ENCODE data around the gene HOXD13.

HOXD13 gene
- total RNA-seq, result 0 to 0.27 reads per million in 2 donors

- no peak for DNase-seq
These were observed at the start of gene HOXD13 for GRCh38 chr2:176092270-176093144. Gene HOXD13 (plus strand): TSS chr2:176092721. CDS start chr2:176092891, 170 bp downstream.

GRCh38 chr2:176056406-176056805, 36.1 kb upstream of the HOXD13 start:
- no peak for DNase-seq

DNA sequence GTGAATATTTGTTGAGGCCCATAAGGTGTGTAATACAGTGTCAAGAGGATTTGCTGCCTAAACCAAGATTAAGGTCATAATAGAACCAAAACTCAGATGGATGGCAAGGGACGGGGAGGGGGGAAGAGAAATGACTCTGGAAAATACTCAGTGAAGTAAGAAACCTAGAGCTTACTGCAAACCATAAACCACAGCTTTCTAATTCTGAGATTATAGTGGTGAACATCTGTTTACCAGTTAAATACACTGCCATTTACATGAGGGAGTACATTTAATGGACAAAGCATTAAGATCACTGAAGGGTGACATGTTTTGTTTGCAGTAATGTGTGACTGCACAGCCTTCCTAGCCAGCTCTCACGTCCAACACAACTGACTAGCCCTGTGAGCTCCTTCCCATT, 28.6 kb upstream of the HOXD13 start:
- DNase-seq, result peak in 1 of 5 experiments; percentile 78

DNA sequence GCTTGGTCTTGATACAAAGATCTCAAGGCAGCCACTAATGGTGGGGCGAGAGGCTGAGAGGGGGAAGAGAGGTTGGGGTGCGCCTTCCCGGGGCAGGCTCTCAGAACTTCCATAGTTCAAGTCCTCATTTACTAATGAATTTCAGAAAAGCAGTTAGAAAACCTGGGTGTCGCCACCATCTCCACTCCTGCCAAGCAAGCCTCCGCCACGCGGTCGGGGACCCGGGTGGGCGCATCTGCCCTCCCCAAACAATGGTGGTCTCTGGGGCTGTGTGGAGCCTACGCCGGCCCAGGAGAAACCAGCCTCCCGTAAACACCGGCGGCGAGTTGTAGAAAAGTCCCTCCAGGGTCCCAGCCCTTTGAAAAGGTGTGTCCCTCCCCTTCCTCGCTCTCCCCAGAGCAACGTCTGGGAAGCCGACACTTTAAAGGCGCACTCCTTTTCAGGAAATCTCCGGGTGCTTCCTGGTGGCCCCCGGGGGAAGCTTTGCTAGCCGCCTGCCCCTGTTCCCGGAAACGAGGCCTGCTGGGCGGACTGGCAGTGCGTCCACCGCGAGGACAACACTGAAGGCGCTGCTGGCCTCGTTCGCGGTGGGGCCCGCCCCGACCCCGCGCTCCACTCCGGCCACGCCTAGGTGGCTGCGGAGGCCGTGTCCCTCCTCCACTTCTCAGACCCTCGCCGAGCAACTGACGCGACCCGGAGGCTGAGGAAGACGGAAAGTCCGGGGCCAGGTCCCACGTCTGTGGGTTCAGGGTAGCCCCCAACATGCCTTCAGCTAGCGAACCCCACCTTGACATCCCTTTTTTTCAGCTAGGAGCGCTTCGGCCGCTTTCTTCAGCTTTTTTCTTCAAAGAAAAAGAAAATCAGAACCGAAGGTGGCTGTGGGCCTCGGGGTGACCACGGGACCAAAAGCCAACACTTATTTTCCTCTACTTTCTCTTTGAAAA, 25.6 kb upstream of the HOXD13 start:
- no peak for DNase-seq

GRCh38 chr2:176067589-176068418, 24.7 kb upstream of the HOXD13 start:
- no peak for DNase-seq

DNA sequence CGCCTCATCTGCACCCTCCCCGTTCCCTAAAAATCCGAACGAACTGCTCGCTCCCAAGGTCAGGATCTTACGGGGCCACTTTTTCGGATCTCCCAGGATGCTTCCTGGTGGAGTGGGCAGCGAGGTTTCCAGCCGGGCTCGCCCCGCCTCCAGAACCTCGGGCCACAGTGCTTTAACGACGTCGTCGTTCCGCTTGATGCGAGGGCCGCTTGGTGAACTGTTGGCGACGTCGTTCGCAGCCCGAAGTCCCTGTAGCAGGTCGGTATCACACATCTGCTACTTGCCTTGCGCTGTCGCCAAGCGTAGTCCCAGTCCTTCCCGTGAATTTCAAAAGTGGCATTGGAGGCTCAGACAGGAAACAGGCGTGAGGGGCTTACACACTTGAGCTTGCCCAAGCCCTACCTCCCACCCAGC, 24.1 kb upstream of the HOXD13 start:
- no peak for DNase-seq

GRCh38 chr2:176071330-176072291, 20.9 kb upstream of the HOXD13 start:
- DNase-seq, result no peak

DNA sequence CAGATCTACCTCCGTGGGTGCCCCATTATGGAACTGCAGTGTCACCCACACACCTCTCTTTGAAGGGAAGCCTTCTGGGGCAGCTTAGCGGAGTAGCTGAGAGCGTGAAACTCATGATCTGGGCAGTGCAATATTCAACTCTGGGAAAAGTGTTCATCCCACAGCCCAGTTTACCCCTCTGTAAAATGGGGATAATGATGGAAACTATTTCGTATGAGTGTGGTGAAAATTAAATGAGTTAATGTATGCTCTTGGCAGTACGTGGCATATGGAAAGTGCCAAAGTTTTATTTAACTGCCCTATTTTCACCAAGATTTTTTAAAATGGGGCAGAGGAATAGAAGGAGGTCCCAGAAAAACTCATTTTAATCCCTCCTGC, 20.2 kb upstream of the HOXD13 start:
- DNase-seq, result no peak

GRCh38 chr2:176072951-176073904, 19.3 kb upstream of the HOXD13 start:
- no peak for DNase-seq

- DNase-seq, result no peak
These were observed 17.5 kb upstream of the HOXD13 start for GRCh38 chr2:176074919-176075425.

- DNase-seq, result no peak
These were observed 17.0 kb upstream of the HOXD13 start for GRCh38 chr2:176075481-176075880.

- DNase-seq, result no peak
These were observed 16.5 kb upstream of the HOXD13 start for GRCh38 chr2:176076063-176076462.

DNA sequence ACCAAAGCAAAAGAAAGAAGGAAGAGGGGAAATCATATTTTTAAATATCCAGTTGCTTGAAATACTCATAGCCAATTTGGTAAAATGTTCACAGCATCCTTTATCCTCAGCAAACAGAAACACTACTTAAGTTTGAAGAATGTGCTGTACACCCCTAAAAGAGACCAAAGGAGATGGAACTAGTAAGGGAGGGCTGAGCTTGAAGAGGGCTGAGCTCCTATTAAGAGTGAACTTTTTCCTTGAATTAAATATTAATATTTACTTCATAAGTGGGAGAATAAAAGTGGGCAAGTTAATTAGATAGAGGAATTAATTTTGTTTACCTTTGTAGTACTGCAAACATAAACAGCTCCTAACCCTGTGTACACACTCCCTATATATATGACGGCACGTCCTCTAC, 15.7 kb upstream of the HOXD13 start:
- no peak for DNase-seq

DNA sequence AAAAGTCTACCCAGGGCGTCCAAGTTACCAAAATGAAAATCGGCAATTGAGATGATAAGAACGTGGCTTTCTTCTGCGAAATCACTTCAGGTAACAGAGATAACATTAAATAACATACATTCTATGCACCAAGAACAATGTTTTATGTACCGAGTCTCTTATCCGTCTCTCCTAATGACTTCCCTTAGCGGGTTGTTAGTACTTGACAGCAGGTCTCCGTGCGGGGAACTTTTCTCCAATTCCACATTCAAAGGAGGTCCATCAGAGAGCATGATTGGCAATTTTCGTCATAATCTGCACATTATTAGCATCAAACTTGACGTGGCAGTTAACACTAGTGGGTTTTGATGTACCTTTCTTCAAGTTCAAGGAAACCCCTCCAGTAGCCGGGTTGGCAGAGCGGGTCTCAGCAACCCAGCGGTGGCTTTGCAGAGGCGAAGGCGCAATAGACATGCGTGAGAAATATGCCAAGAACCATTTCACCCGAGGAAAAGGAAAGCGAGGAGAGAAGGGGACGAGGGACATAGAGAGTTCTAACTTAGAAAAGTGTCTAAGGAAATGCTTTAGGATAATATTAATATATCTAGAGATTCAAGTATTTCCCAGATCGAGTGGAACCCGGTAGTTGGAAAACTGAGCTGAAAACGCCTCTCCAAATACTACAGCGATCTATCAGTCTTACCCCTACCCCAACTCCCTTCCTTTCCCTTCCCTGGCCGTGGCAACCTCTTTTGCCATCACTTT, 13.8 kb upstream of the HOXD13 start:
- no peak for DNase-seq

DNA sequence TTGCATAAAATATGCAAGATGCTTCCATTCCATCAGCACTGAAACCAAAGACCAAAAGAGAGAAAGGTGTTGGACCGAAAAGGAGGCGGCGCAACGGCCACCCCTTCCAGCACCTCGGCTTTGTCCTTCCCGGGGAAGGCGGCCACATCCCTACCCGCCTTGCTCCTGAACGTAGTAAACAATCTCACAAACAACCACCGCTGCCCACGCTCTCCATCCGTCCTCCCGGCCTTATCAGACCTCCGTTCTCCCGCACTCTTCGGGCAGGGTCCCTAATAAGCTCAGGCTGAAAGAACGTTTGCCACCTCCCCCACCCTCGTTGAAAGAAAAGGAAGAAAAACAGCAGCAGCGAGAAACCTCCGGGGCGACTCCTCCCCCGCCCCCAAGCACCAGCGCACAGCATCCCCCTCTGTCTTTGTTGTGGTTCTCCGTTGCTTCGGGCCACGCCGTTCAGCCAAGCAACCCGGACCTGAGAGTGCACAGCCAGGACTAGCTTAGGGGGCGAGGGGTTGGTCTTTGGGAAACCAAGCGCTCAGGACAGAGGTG, 13.2 kb upstream of the HOXD13 start:
- DNase-seq, result no peak

DNA sequence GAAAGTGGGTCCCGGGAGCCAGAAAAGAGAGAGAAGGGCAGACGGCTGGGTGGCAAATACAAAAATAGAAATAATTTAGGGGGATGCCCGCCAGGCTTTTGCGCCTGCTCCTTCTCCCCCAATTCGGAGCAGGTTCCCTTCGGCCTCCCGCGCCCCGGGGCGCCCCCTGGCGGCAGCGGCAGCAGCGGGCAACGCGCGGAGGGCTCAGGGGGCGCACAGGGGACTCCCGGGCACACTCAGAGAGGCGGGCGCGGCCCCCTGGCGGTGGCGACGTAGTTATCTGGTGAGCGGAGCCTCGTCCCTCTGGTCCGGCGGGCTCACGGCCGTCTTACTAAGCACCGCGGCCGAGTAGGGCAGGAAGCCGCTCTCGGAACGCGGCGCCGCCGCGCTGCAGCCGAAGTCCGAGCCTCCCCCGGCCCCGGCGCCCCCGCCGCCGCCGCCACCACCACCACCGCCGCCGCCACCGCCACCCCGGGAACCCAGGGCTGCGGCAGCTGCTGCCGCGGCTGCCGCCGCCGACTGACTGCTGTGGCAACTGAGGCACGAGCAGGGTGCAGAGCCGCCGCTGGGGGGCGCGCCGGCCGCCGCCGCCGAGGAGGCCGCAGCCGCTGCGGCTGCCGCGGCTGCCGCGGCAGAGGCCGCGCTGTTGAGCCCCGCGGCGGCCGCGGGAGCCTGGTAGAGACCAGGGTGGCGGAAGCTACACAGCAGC, 12.5 kb upstream of the HOXD13 start:
- no peak for DNase-seq

DNA sequence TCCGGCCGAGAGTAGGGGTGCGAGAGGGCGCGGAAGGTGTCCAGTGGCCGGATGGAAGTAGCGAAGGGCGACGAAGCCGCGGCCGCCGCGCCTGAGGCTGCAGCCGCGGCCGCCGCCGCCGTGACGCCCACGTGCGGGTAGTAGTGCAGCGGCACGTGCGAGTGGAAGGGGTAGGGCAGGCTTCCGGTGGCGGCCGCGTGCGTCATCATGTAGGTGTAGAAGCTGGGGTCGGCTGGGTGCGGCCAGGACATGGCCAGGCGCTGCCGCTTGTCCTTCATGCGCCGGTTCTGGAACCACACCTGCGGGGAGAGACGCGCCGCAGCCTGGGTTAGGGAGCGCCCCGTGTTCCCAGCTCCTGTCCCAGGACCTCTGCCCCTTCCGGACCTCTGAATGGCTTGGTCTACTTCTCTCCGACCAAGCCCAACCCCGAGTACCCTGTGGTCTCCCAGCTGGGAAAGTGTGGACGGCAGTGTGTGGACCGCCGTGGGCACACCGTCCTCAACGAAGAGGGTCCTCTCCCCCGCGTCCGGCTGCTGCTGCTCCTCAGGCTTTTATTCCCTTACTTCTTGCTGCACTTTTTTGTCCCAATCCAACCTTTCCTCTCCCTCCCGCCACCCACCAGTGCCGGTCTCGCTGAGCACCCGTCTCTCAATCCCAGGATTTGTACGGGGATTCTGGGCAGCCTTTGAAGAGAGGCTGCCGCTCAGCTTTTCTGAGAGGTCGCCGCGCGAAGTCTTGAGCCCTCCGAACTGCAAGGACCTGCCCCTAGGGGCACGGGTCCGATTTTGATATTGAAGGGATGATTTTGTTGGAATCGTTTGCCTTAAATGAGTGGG, 11.8 kb upstream of the HOXD13 start:
- no peak for DNase-seq
